Measurements from ENCODE around the gene CHPF.

Gene CHPF

GRCh38 chr2:219567791-219568361 is 24.3 kb upstream of the CHPF start:
- DNase-seq (ENCODE audit: low read depth in 1 of 2, low spot score in 1 of 2), result no peak

GRCh38 chr2:219567131-219567530 is 23.5 kb upstream of the CHPF start:
- DNase-seq (ENCODE audit: low read depth in 1 of 2, low spot score in 1 of 2), result no peak

- no peak for DNase-seq (ENCODE audit: low read depth in 1 of 2, low spot score in 1 of 2)
Measured at GRCh38 chr2:219566640-219567039, 23.0 kb upstream of the CHPF start.

- no peak for DNase-seq (ENCODE audit: low read depth in 1 of 2, low spot score in 1 of 2)
Measured at GRCh38 chr2:219565130-219566080, 21.8 kb upstream of the CHPF start.

- DNase-seq (ENCODE audit: low read depth in 1 of 2, low spot score in 1 of 2), result no peak
Measured at GRCh38 chr2:219563271-219563928, 19.8 kb upstream of the CHPF start.

- DNase-seq (ENCODE audit: low read depth in 1 of 2, low spot score in 1 of 2), result no peak
Measured at GRCh38 chr2:219562049-219563020, 18.7 kb upstream of the CHPF start.

GRCh38 chr2:219561179-219562048 is 17.8 kb upstream of the CHPF start:
- DNase-seq (ENCODE audit: low read depth in 1 of 2, low spot score in 1 of 2), result no peak

GRCh38 chr2:219560893-219561178 is 17.2 kb upstream of the CHPF start:
- DNase-seq (ENCODE audit: low read depth in 1 of 2, low spot score in 1 of 2), result no peak

GRCh38 chr2:219560037-219560892 is 16.7 kb upstream of the CHPF start:
- no peak for DNase-seq (ENCODE audit: low read depth in 1 of 2, low spot score in 1 of 2)

GRCh38 chr2:219559156-219559915 is 15.7 kb upstream of the CHPF start:
- no peak for DNase-seq (ENCODE audit: low read depth in 1 of 2, low spot score in 1 of 2)

- DNase-seq (ENCODE audit: low read depth in 1 of 2, low spot score in 1 of 2), result no peak
Measured at GRCh38 chr2:219557791-219558785, 14.5 kb upstream of the CHPF start.

- no peak for DNase-seq (ENCODE audit: low read depth in 1 of 2, low spot score in 1 of 2)
Measured at GRCh38 chr2:219557320-219557719, 13.7 kb upstream of the CHPF start.

- no peak for DNase-seq (ENCODE audit: low read depth in 1 of 2, low spot score in 1 of 2)
Measured at GRCh38 chr2:219556413-219556812, 12.8 kb upstream of the CHPF start.

- DNase-seq (ENCODE audit: low read depth in 1 of 2, low spot score in 1 of 2), result no peak
Measured at GRCh38 chr2:219555956-219556355, 12.3 kb upstream of the CHPF start.

GRCh38 chr2:219554350-219554749 is 10.7 kb upstream of the CHPF start:
- no peak for DNase-seq (ENCODE audit: low read depth in 1 of 2, low spot score in 1 of 2)

- no peak for DNase-seq (ENCODE audit: low read depth in 1 of 2, low spot score in 1 of 2)
Measured at GRCh38 chr2:219553463-219553963, 9.9 kb upstream of the CHPF start.

GRCh38 chr2:219553168-219553417 is 9.5 kb upstream of the CHPF start:
- no peak for DNase-seq (ENCODE audit: low read depth in 1 of 2, low spot score in 1 of 2)

Data from activated T-helper 1 cell treated with anti-CD3 and anti-CD28 coated beads, Interleukin-2, amount 50 U/mL, for 16 hours (primary cell).